HEK293 (cell line): ENCODE data around the gene CACNA1D.

Experiments used
- CTCF ChIA-PET: fragments of 350-600 bp; formaldehyde crosslinking; extraction: SDS; loops from one replicate; lab custom pipeline; 2021; ENCODE audit warnings: antibody characterized with exemption; lab: Yijun Ruan, JAX
- POLR2A ChIA-PET: fragments of 300-600 bp; formaldehyde crosslinking; extraction: SDS; loops from one replicate; lab custom pipeline; 2020; ENCODE audit warnings: antibody characterized with exemption, inconsistent platforms; lab: Yijun Ruan, JAX
- H3K27ac ChIP-seq: fragments of 200-500 bp; sonication (Bioruptor generic); 2 replicates; pipeline ENCODE4 v1.5.1; 2014; ENCODE audit warnings: low read depth, low read length, control low read depth, inconsistent platforms; ENCODE audit errors: extremely low read depth
- H3K36me3 ChIP-seq, 2 experiments: fragments of 200-500 bp in 1 of 2; sonication (Bioruptor generic) in 1 of 2; 1 replicate in 1 of 2; 2 replicates in 1 of 2; pipeline ENCODE4 v1.5.1; 2014 to 2017; ENCODE audit warnings: inconsistent platforms in 2 of 2, low read length in 2 of 2; ENCODE audit not compliant: control insufficient read depth in 2 of 2, insufficient read depth in 1 of 2
- H3K4me1 ChIP-seq: fragments of 200-500 bp; sonication (Bioruptor generic); 2 replicates; pipeline ENCODE4 v1.5.1; 2014; ENCODE audit warnings: mild to moderate bottlenecking, low read length, inconsistent platforms; ENCODE audit not compliant: control insufficient read depth, insufficient read depth
- H3K4me3 ChIP-seq: 2 replicates; pipeline ENCODE4 v1.5.1; 2011; ENCODE audit warnings: low read depth, mild to moderate bottlenecking, control low read depth, low read length, moderate library complexity
- H3K9me3 ChIP-seq: fragments of 200-500 bp; sonication (Bioruptor generic); 2 replicates; pipeline ENCODE4 v1.5.1; 2014; ENCODE audit warnings: low read depth, low read length, inconsistent platforms; ENCODE audit not compliant: control insufficient read depth, insufficient read depth
- AEBP2 ChIP-seq: fragments of 450-650 bp; formaldehyde crosslinking; IDR thresholded peaks from 2 replicates; pipeline ENCODE4 v1.5.1; 2016; ENCODE audit warnings: missing biosample characterization, missing genetic modification characterization, borderline replicate concordance
- KLF10 ChIP-seq: fragments of 450-650 bp; IDR thresholded peaks from 2 replicates; pipeline ENCODE4 v1.5.1; 2018; ENCODE audit warnings: missing biosample characterization, mild to moderate bottlenecking, missing genetic modification characterization
- MZF1 ChIP-seq: fragments of 450-650 bp; formaldehyde crosslinking; IDR thresholded peaks from 2 replicates; pipeline ENCODE4 v1.5.1; 2017; ENCODE audit warnings: missing biosample characterization, missing genetic modification characterization, borderline replicate concordance
- RBAK ChIP-seq: fragments of 450-650 bp; formaldehyde crosslinking; IDR thresholded peaks from 2 replicates; pipeline ENCODE4 v1.5.1; 2016; ENCODE audit warnings: missing biosample characterization, missing genetic modification characterization
- REPIN1 ChIP-seq: fragments of 450-650 bp; formaldehyde crosslinking; IDR thresholded peaks from 2 replicates; pipeline ENCODE4 v1.5.1; 2017; ENCODE audit warnings: missing biosample characterization, missing genetic modification characterization, low read depth
- SCRT1 ChIP-seq: fragments of 450-650 bp; formaldehyde crosslinking; IDR thresholded peaks from 2 replicates; pipeline ENCODE4 v1.5.1; 2016; ENCODE audit warnings: missing biosample characterization, missing genetic modification characterization, borderline replicate concordance
- ZBTB8A ChIP-seq: fragments of 450-650 bp; formaldehyde crosslinking; IDR thresholded peaks from 2 replicates; pipeline ENCODE4 v1.5.1; 2016; ENCODE audit warnings: missing biosample characterization, missing genetic modification characterization
- ZFP3 ChIP-seq: fragments of 450-650 bp; formaldehyde crosslinking; IDR thresholded peaks from 2 replicates; pipeline ENCODE4 v1.5.1; 2016; ENCODE audit warnings: low read depth, missing biosample characterization, missing genetic modification characterization
- ZIC2 ChIP-seq: fragments of 450-650 bp; formaldehyde crosslinking; IDR thresholded peaks from 2 replicates; pipeline ENCODE4 v1.5.1; 2016; ENCODE audit warnings: missing biosample characterization, missing genetic modification characterization
- ZNF2 ChIP-seq: fragments of 450-650 bp; formaldehyde crosslinking; IDR thresholded peaks from 2 replicates; pipeline ENCODE4 v1.5.1; 2016; ENCODE audit warnings: missing biosample characterization, missing genetic modification characterization
- ZNF248 ChIP-seq: fragments of 450-650 bp; formaldehyde crosslinking; IDR thresholded peaks from 2 replicates; pipeline ENCODE4 v1.5.1; 2017; ENCODE audit warnings: missing biosample characterization, missing genetic modification characterization
- ZNF280C ChIP-seq: fragments of 450-650 bp; formaldehyde crosslinking; IDR thresholded peaks from 2 replicates; pipeline ENCODE4 v1.5.1; 2016; ENCODE audit warnings: missing biosample characterization, missing genetic modification characterization
- ZNF621 ChIP-seq: fragments of 450-650 bp; formaldehyde crosslinking; IDR thresholded peaks from 2 replicates; pipeline ENCODE4 v1.5.1; 2017; ENCODE audit warnings: missing biosample characterization, missing genetic modification characterization
- ZNF692 ChIP-seq: fragments of 450-650 bp; formaldehyde crosslinking; IDR thresholded peaks from 2 replicates; pipeline ENCODE4 v1.5.1; 2016; ENCODE audit warnings: missing biosample characterization, missing genetic modification characterization
- ZNF837 ChIP-seq: fragments of 450-650 bp; formaldehyde crosslinking; IDR thresholded peaks from 2 replicates; pipeline ENCODE4 v1.5.1; 2016; ENCODE audit warnings: missing biosample characterization, missing genetic modification characterization
- TF ChIP-seq, protein P1 (sequence below): fragments of 450-650 bp; formaldehyde crosslinking; IDR thresholded peaks from 2 replicates; pipeline ENCODE4 v1.5.1; 2016; ENCODE audit warnings: missing biosample characterization, missing genetic modification characterization
- TF ChIP-seq, protein P2 (sequence below): fragments of 450-650 bp; formaldehyde crosslinking; IDR thresholded peaks from 2 replicates; pipeline ENCODE4 v1.5.1; 2016; ENCODE audit warnings: missing biosample characterization, missing genetic modification characterization
- TF ChIP-seq, protein P3 (sequence below): fragments of 450-650 bp; formaldehyde crosslinking; IDR thresholded peaks from 2 replicates; pipeline ENCODE4 v1.5.0; 2017; ENCODE audit warnings: missing biosample characterization, missing genetic modification characterization, borderline replicate concordance
- TF ChIP-seq, protein P4 (sequence below): fragments of 450-650 bp; formaldehyde crosslinking; IDR thresholded peaks from 2 replicates; pipeline ENCODE4 v1.5.1; 2016; ENCODE audit warnings: missing biosample characterization, missing genetic modification characterization, borderline replicate concordance

The CACNA1D gene

GRCh38 chr3:53709256-53709655 is 214.8 kb downstream of the CACNA1D start:
- TF ChIP-seq ZFP3 (tag by site-specific recombination) (no peak), ZNF692 (tag by site-specific recombination) (no peak), REPIN1 (tag by site-specific recombination) (no peak), ZNF248 (tag by site-specific recombination) (no peak), RBAK (tag by site-specific recombination) (no peak), ZIC2 (tag by site-specific recombination) (no peak), ZNF280C (tag by site-specific recombination) (no peak), ZBTB8A (tag by site-specific recombination) (no peak), ZNF2 (tag by site-specific recombination) (no peak), MZF1 (no peak)
- TF ChIP-seq, protein P1, sequence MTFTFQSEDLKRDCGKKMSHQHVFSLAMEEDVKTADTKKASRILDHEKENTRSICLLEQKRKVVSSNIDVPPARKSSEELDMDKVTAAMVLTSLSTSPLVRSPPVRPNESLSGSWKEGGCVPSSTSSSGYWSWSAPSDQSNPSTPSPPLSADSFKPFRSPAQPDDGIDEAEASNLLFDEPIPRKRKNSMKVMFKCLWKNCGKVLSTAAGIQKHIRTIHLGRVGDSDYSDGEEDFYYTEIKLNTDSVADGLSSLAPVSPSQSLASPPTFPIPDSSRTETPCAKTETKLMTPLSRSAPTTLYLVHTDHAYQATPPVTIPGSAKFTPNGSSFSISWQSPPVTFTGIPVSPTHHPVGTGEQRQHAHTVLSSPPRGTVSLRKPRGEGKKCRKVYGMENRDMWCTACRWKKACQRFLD (tag by site-specific recombination), result no peak
- TF ChIP-seq, protein P2, sequence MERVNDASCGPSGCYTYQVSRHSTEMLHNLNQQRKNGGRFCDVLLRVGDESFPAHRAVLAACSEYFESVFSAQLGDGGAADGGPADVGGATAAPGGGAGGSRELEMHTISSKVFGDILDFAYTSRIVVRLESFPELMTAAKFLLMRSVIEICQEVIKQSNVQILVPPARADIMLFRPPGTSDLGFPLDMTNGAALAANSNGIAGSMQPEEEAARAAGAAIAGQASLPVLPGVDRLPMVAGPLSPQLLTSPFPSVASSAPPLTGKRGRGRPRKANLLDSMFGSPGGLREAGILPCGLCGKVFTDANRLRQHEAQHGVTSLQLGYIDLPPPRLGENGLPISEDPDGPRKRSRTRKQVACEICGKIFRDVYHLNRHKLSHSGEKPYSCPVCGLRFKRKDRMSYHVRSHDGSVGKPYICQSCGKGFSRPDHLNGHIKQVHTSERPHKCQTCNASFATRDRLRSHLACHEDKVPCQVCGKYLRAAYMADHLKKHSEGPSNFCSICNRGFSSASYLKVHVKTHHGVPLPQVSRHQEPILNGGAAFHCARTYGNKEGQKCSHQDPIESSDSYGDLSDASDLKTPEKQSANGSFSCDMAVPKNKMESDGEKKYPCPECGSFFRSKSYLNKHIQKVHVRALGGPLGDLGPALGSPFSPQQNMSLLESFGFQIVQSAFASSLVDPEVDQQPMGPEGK (tag by site-specific recombination), result no peak
- H3K4me1 ChIP-seq, result no peaks in the 10 kb centered on the region
- H3K36me3 ChIP-seq, result no peaks in the 10 kb centered on the region
- POLR2A ChIA-PET, result no interaction called here
- H3K27ac ChIP-seq, result no peak overlapping the region
- no peak overlapping the region for H3K4me3 ChIP-seq
- no peaks in the 10 kb centered on the region for H3K9me3 ChIP-seq
- CTCF ChIA-PET, result interaction anchor here (0.5 to 5.7 kb wide), 11 partner anchors 9 to 406 kb away, joined by 3 to 33 read pairs (median 6); no protein-coding TSS in a partner anchor

DNA sequence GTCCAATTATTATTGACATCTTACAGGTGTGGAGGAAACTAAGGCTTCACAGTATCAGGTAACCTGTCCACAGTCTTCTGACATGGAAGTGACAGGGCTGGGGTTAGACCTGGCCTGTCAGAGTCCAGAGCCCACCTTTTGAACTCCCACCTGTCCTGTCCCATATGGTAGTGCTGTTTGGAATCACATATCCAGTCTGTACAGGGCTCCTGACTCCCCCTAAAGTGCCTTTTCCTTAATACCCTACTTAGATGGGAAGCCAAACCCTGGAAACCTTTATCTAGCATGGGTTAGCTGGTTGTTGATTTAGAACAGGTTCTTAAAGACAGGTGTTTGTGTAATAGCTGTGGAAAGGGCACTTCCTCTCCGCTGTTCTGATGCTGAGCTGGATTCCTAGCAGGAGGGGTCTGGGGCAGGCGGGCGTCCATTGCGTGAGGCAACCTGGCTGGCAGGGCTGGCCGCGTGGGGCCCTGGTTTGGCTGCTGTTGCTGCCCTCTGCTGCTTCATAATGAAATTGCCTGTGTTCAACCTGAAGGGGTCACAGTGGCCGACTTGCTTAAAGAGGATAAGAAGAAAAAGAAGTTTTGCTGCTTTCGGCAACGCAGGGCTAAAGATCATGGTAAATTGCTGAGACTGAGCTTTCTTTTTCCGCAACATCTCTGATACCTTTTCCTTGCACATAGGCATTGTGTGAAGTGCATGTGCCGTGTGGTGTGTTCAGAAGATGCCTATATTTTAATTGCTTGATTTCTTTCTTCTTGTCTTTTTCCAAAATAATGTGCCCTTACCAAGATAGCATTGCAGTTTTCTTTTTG is 215.7 kb downstream of the CACNA1D start:
- POLR2A ChIA-PET, result no interaction called here
- no peak overlapping the region for H3K27ac ChIP-seq
- H3K4me3 ChIP-seq, result no peak overlapping the region
- TF ChIP-seq ZNF837, result no peak
- TF ChIP-seq, protein P3, sequence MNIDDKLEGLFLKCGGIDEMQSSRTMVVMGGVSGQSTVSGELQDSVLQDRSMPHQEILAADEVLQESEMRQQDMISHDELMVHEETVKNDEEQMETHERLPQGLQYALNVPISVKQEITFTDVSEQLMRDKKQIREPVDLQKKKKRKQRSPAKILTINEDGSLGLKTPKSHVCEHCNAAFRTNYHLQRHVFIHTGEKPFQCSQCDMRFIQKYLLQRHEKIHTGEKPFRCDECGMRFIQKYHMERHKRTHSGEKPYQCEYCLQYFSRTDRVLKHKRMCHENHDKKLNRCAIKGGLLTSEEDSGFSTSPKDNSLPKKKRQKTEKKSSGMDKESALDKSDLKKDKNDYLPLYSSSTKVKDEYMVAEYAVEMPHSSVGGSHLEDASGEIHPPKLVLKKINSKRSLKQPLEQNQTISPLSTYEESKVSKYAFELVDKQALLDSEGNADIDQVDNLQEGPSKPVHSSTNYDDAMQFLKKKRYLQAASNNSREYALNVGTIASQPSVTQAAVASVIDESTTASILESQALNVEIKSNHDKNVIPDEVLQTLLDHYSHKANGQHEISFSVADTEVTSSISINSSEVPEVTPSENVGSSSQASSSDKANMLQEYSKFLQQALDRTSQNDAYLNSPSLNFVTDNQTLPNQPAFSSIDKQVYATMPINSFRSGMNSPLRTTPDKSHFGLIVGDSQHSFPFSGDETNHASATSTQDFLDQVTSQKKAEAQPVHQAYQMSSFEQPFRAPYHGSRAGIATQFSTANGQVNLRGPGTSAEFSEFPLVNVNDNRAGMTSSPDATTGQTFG (tag by site-specific recombination), result no peak
- no peak for TF ChIP-seq AEBP2 (tag by site-specific recombination)
- TF ChIP-seq KLF10 (tag by site-specific recombination), result no peak
- no peak for TF ChIP-seq ZNF621 (tag by site-specific recombination)
- no peak for TF ChIP-seq SCRT1
- TF ChIP-seq, protein P4, sequence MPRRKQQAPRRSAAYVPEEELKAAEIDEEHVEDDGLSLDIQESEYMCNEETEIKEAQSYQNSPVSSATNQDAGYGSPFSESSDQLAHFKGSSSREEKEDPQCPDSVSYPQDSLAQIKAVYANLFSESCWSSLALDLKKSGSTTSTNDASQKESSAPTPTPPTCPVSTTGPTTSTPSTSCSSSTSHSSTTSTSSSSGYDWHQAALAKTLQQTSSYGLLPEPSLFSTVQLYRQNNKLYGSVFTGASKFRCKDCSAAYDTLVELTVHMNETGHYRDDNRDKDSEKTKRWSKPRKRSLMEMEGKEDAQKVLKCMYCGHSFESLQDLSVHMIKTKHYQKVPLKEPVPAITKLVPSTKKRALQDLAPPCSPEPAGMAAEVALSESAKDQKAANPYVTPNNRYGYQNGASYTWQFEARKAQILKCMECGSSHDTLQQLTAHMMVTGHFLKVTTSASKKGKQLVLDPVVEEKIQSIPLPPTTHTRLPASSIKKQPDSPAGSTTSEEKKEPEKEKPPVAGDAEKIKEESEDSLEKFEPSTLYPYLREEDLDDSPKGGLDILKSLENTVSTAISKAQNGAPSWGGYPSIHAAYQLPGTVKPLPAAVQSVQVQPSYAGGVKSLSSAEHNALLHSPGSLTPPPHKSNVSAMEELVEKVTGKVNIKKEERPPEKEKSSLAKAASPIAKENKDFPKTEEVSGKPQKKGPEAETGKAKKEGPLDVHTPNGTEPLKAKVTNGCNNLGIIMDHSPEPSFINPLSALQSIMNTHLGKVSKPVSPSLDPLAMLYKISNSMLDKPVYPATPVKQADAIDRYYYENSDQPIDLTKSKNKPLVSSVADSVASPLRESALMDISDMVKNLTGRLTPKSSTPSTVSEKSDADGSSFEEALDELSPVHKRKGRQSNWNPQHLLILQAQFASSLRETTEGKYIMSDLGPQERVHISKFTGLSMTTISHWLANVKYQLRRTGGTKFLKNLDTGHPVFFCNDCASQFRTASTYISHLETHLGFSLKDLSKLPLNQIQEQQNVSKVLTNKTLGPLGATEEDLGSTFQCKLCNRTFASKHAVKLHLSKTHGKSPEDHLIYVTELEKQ (tag by site-specific recombination), result no peak

More for the DNA sequence above, 215.7 kb downstream of the CACNA1D start:
- no peaks in the 10 kb centered on the region for H3K9me3 ChIP-seq
- no peaks in the 10 kb centered on the region for H3K36me3 ChIP-seq
- CTCF ChIA-PET, result interaction anchor here (0.6 to 5.7 kb wide), 29 partner anchors 9 to 834 kb away, joined by 3 to 33 read pairs (median 4); no protein-coding TSS in a partner anchor
- H3K4me1 ChIP-seq, result no peaks in the 10 kb centered on the region
